Type B pancreatic cell (in vitro differentiated cells): ENCODE measurements around the gene S100A4. TPM values are rescaled to one million over a fixed set of nuclear protein-coding genes. Genes with fewer than 3 reads are reported as not detected.
A peak's percentile ranks its signal among the peaks of the same experiment; 100 is the strongest.

Experiments
- DNase-seq: peaks from one replicate; pipeline ENCODE4 v3.0.0; 2021; ENCODE audit warnings: mixed read lengths; ENCODE audit not compliant: unreplicated experiment; ENCODE audit errors: extremely low spot score
- H3K27ac Mint-ChIP-seq: 2 replicates; pipeline ENCODE4 v1.8.0; 2021; ENCODE audit warnings: mild to moderate bottlenecking, mixed read lengths
- H3K27me3 Mint-ChIP-seq: 2 replicates; pipeline ENCODE4 v1.8.0; 2021; ENCODE audit warnings: mixed read lengths
- H3K36me3 Mint-ChIP-seq: 2 replicates; pipeline ENCODE4 v1.8.0; 2021; ENCODE audit warnings: mixed read lengths
- H3K4me1 Mint-ChIP-seq: one replicate; pipeline ENCODE4 v1.8.0; 2021; ENCODE audit warnings: mixed read lengths; ENCODE audit not compliant: unreplicated experiment
- H3K4me3 Mint-ChIP-seq: 2 replicates; pipeline ENCODE4 v1.8.0; 2021; ENCODE audit warnings: mild to moderate bottlenecking, mixed read lengths
- H3K9me3 Mint-ChIP-seq: 2 replicates; pipeline ENCODE4 v1.8.0; 2021; ENCODE audit warnings: mixed read lengths
- total RNA-seq: library from RNA; stranded (reverse); gene quantifications from 2 replicates; pipeline ENCODE4 v1.2.1, GENCODE V29; 2021; ENCODE audit warnings: low replicate concordance
- TF ChIP-seq, protein P1 (sequence below): fragments of 200-600 bp; sonication (generic); conservative IDR thresholded peaks from 2 replicates; pipeline ENCODE4 v1.5.0; 2021; ENCODE audit warnings: antibody characterized with exemption, mild to moderate bottlenecking

S100A4 gene
- total RNA-seq, 1 donor from 2014 or later, result 61.0 TPM

DNA sequence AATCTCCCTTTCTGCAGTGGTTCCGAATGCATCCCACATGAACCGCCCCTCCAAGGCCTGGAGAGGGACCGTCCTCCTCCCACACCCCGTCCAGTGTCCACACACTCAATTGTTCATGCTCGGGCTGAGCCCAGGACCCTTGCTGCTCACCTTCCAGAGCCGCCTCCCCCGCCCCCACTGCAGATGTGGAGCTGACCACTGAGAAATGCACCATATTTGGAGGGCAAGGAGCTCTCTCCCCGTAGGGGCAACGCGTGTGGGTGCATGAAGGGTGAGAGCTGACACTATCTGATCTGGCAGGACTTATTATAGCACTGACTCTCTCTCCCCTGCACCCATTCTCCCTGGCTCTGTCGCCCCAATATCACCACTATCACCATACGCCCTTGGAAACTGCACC, 7.5 kb upstream of the S100A4 start:
- Mint-ChIP-seq H3K27ac (peak overlapping the region; percentile 73), H3K4me3 (no peak overlapping the region), H3K36me3 (no peaks in the 10 kb centered on the region), H3K9me3 (no peaks in the 10 kb centered on the region), H3K27me3 (no peaks in the 10 kb centered on the region), H3K4me1 (peaks cover 45% of the 10 kb centered on the region)
- no peak for DNase-seq
- TF ChIP-seq, protein P1, sequence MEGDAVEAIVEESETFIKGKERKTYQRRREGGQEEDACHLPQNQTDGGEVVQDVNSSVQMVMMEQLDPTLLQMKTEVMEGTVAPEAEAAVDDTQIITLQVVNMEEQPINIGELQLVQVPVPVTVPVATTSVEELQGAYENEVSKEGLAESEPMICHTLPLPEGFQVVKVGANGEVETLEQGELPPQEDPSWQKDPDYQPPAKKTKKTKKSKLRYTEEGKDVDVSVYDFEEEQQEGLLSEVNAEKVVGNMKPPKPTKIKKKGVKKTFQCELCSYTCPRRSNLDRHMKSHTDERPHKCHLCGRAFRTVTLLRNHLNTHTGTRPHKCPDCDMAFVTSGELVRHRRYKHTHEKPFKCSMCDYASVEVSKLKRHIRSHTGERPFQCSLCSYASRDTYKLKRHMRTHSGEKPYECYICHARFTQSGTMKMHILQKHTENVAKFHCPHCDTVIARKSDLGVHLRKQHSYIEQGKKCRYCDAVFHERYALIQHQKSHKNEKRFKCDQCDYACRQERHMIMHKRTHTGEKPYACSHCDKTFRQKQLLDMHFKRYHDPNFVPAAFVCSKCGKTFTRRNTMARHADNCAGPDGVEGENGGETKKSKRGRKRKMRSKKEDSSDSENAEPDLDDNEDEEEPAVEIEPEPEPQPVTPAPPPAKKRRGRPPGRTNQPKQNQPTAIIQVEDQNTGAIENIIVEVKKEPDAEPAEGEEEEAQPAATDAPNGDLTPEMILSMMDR, result no peak

DNA sequence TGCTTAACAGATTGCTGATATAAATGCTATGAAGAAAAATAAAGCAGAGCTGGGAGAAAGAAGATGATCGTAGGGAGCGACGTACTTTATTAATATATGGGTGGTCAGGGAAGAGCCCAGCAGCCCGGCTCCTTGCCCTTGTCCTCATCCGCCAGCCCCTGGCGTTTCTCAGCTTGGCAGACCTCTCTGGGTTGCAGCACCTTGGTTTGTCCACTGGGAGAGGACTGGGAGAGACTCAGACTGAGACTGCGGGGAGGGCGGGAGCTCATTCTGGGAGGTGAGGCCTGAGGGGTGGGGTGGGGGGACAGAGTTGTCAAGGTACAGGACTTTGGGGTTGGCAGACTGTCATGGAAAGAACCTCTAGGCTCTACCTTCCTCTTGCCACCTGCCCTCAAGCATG, 6.7 kb upstream of the S100A4 start:
- Mint-ChIP-seq H3K9me3 (no peaks in the 10 kb centered on the region), H3K4me3 (no peak overlapping the region), H3K27me3 (no peaks in the 10 kb centered on the region), H3K36me3 (no peaks in the 10 kb centered on the region), H3K27ac (no peak overlapping the region), H3K4me1 (peaks cover 45% of the 10 kb centered on the region)
- no peak for DNase-seq
- TF ChIP-seq, protein P1, result no peak

DNA sequence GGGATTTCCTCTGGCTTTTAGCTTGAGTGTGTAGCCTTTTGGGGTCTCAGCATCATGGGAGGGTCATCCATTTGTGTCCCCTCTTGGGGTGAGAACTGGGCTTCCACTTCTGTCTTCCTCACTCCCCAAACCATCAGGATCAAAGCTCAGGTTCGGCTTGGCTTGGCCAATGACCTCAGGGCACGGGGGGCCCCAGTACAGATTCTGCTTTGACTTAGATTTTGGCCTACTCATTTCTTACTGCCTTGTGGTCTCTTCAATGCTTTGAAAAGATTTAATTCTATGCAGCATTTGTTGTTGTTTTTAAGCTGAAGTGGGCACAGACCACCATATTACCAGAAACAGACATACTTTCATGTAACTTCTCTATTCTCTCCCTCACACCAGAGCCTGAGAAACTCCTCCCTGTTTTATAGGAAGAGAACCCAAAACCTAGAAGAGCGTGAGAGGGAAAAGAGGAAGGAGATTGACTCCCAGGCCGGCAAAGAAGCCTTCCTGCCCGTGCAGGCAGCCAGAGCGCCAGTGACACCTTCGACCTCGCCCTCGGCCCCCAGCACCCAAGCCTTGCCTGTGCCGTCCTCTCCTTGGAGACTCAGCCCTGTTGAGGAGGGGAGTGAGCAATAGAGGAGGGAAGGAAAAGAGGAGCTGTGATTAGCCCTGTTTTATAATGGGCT, 5.4 kb upstream of the S100A4 start:
- no peaks in the 10 kb centered on the region for H3K36me3 Mint-ChIP-seq
- TF ChIP-seq, protein P1, result no peak
- DNase-seq, result no peak
- peaks cover 49% of the 10 kb centered on the region for H3K4me1 Mint-ChIP-seq
- H3K9me3 Mint-ChIP-seq, result no peaks in the 10 kb centered on the region
- peak overlapping the region; percentile 47 for H3K27ac Mint-ChIP-seq
- H3K4me3 Mint-ChIP-seq, result no peak overlapping the region
- no peaks in the 10 kb centered on the region for H3K27me3 Mint-ChIP-seq

DNA sequence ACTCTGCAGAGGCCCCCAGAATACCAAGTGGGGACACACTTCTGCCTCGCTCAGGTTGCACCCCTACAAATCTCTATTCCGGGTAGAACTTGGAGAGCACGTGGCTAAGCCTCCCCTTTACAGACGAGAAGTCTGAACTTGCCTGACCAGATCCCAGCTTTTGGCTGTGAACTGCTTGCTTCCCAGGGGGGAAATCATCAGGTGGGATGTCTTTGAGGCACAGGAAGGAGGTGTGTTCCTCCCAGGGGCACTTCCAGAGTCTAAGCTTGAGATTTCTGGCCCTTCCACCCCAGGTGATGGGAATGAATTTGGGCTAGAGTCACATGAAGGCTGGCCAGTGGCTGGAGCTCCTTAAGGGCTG, 4.8 kb upstream of the S100A4 start:
- TF ChIP-seq, protein P1, result no peak
- H3K4me1 Mint-ChIP-seq, result peaks cover 55% of the 10 kb centered on the region
- DNase-seq, result no peak
- H3K4me3 Mint-ChIP-seq, result no peak overlapping the region
- H3K27me3 Mint-ChIP-seq, result no peaks in the 10 kb centered on the region
- peak overlapping the region; percentile 29 for H3K27ac Mint-ChIP-seq
- H3K9me3 Mint-ChIP-seq, result no peaks in the 10 kb centered on the region
- no peaks in the 10 kb centered on the region for H3K36me3 Mint-ChIP-seq

DNA sequence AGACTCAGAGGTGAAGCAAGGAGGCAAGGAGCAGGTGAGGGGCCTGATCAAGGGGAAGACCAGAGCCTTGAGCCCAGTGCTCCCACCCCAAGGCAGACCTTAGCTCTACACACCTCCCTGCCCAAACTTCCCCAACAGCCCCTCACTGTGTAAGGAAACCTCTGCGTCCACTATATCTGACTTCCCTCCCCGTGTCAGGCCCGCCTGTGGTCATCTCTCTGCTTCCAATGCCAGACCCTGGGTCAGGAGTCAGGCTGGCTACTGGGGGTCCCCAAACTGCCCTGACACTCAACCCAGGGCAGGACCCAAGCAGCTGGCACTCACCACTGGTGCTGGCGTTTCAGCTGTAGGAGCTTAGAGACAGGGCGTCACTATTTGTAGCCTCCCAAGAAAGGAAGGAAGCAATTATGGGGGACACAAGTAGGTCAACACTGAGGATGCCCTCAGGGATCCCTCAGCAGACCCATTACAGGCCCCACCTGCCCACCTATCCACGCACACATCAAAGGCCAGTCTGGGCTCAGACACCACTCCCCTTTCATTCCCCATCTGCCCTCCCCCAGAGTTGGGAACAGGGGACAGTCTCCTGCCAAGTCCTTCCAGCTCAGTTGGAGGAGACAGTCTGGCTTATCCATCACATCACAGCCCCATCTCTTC, 4.3 kb upstream of the S100A4 start:
- DNase-seq, result no peak
- no peak overlapping the region for H3K4me3 Mint-ChIP-seq
- H3K27ac Mint-ChIP-seq, result peak overlapping the region; percentile 72
- H3K36me3 Mint-ChIP-seq, result no peaks in the 10 kb centered on the region
- H3K9me3 Mint-ChIP-seq, result no peaks in the 10 kb centered on the region
- peaks cover 60% of the 10 kb centered on the region for H3K4me1 Mint-ChIP-seq
- no peaks in the 10 kb centered on the region for H3K27me3 Mint-ChIP-seq
- TF ChIP-seq, protein P1, result no peak
